PC-3 (cell line): ENCODE results near the gene CCM2L. TPM values are rescaled to one million over a fixed set of nuclear protein-coding genes. Genes with fewer than 3 reads are reported as not detected.

ENCODE experiments used
- ATAC-seq: fragments of 200-7000 bp; cut with Tn5 transposase; 2 replicates; pipeline ENCODE4 v1.9.1; 2020; ENCODE audit warnings: mild to moderate bottlenecking, moderate library complexity
- BruUV-seq: library from RNA; stranded (reverse); fragments of 400-500 nt; replicated peaks from 2 replicates; lab custom pipeline; 2021; lab: Mats Ljungman, UMichigan
- CTCF ChIA-PET: fragments of 300-600 bp; sonication (Branson Sonifier 250); formaldehyde crosslinking; loops from one replicate; lab custom pipeline; 2022; ENCODE audit warnings: antibody characterized with exemption; lab: Charles Lee
- POLR2A ChIA-PET: fragments of 300-600 bp; sonication (Branson Sonifier 250); formaldehyde crosslinking; loops from one replicate; lab custom pipeline; 2022; ENCODE audit warnings: antibody characterized with exemption; ENCODE audit not compliant: unreplicated experiment; lab: Charles Lee
- DNase-seq: peaks from one replicate; pipeline ENCODE4 v3.0.0-alpha.2; 2015
- H2AFZ ChIP-seq: fragments of 300-600 bp; sonication (generic); 2 replicates; pipeline ENCODE4 v1.6.0; 2016; ENCODE audit warnings: antibody characterized with exemption, low read length
- H3F3A ChIP-seq: fragments of 300-600 bp; sonication (generic); one replicate; pipeline ENCODE4 v1.6.0; 2017; ENCODE audit warnings: antibody characterized with exemption, low read length, control low read depth, mild to moderate bottlenecking; ENCODE audit not compliant: unreplicated experiment
- H3K27ac ChIP-seq: fragments of 300-600 bp; sonication (generic); 2 replicates; pipeline ENCODE4 v1.5.1; 2016; ENCODE audit warnings: mild to moderate bottlenecking, low read length
- H3K27me3 ChIP-seq: fragments of 300-600 bp; sonication (generic); 2 replicates; pipeline ENCODE4 v1.6.1; 2016; ENCODE audit warnings: low read length, mixed read lengths
- H3K36me3 ChIP-seq: fragments of 300-600 bp; sonication (generic); 2 replicates; pipeline ENCODE4 v1.6.1; 2016; ENCODE audit warnings: low read depth, mixed run types, low read length, mixed read lengths
- H3K4me1 ChIP-seq: fragments of 300-600 bp; sonication (generic); 2 replicates; pipeline ENCODE4 v1.5.1; 2016; ENCODE audit warnings: low read length; ENCODE audit not compliant: insufficient read depth
- H3K4me2 ChIP-seq: fragments of 300-600 bp; sonication (generic); 2 replicates; pipeline ENCODE4 v1.6.0; 2016; ENCODE audit warnings: low read length
- H3K4me3 ChIP-seq: fragments of 300-600 bp; sonication (generic); 2 replicates; pipeline ENCODE4 v1.5.1; 2016; ENCODE audit warnings: mild to moderate bottlenecking, low read length, mixed read lengths
- H3K79me2 ChIP-seq: fragments of 300-600 bp; sonication (generic); 2 replicates; pipeline ENCODE4 v1.6.1; 2017; ENCODE audit warnings: low read length, mixed read lengths
- H3K9ac ChIP-seq: fragments of 300-600 bp; sonication (generic); 2 replicates; pipeline ENCODE4 v1.6.0; 2016; ENCODE audit warnings: mild to moderate bottlenecking, low read length
- H3K9me2 ChIP-seq: fragments of 300-600 bp; sonication (generic); replicated peaks from 2 replicates; pipeline ENCODE4 v1.6.1; 2016; ENCODE audit warnings: mixed run types, low read length, mixed read lengths
- H3K9me3 ChIP-seq: fragments of 300-600 bp; sonication (generic); 2 replicates; pipeline ENCODE4 v1.6.1; 2016; ENCODE audit warnings: low read length, mixed read lengths
- H4K20me1 ChIP-seq: fragments of 300-600 bp; sonication (generic); 2 replicates; pipeline ENCODE4 v1.6.1; 2016; ENCODE audit warnings: low read length, mixed read lengths
- EZH2 ChIP-seq: fragments of 300-600 bp; sonication (generic); IDR thresholded peaks from one replicate; pipeline ENCODE4 v1.6.1; 2017; ENCODE audit warnings: antibody characterized with exemption, mild to moderate bottlenecking, low read length; ENCODE audit not compliant: unreplicated experiment
- EZH2phosphoT487 ChIP-seq: fragments of 300-600 bp; sonication (generic); IDR thresholded peaks from 2 replicates; pipeline ENCODE4 v1.6.1; 2018; ENCODE audit warnings: mild to moderate bottlenecking, antibody characterized with exemption, low read length, borderline replicate concordance
- intact Hi-C: fragments of 100-400 bp; cut with micrococcal nuclease; formaldehyde crosslinking; loops from 2 replicates; pipeline ENCODE4 v1.9.0; 2023
- total RNA-seq: library from RNA; depleted of rRNA; stranded (reverse); fragments of >200 nt; gene quantifications from 2 replicates; pipeline ENCODE4 v1.2.3, GENCODE V29; 2014
- TF ChIP-seq, protein P1 (sequence below): fragments of 300-600 bp; sonication (generic); conservative IDR thresholded peaks from 2 replicates; pipeline ENCODE4 v1.5.1; 2017; ENCODE audit warnings: antibody characterized with exemption, low read depth, mild to moderate bottlenecking, low read length

CCM2L gene
- total RNA-seq, 1 experiment from 2014 or later, result not detected

GRCh38 chr20:32070690-32071213 lies 60.5 kb downstream of the CCM2L start:
- no peak for DNase-seq
- H3K27me3 ChIP-seq, result peaks cover 49% of the 10 kb centered on the region
- H3K79me2 ChIP-seq, result no peaks in the 10 kb centered on the region
- no peak overlapping the region for H3K27ac ChIP-seq
- H3K9me3 ChIP-seq, result no peaks in the 10 kb centered on the region
- no peaks in the 10 kb centered on the region for H3K9me2 ChIP-seq
- BruUV-seq, result no TSS peak
- H3F3A ChIP-seq, result no peaks in the 10 kb centered on the region
- no peak overlapping the region for H2AFZ ChIP-seq
- CTCF ChIA-PET, result no interaction called here
- intact Hi-C loops, result no loop called here
- no peak overlapping the region for H3K9ac ChIP-seq
- no peaks in the 10 kb centered on the region for H3K36me3 ChIP-seq
- POLR2A ChIA-PET, result no interaction called here
- H4K20me1 ChIP-seq, result no peaks in the 10 kb centered on the region
- no peak for ATAC-seq
- TF ChIP-seq, protein P1, sequence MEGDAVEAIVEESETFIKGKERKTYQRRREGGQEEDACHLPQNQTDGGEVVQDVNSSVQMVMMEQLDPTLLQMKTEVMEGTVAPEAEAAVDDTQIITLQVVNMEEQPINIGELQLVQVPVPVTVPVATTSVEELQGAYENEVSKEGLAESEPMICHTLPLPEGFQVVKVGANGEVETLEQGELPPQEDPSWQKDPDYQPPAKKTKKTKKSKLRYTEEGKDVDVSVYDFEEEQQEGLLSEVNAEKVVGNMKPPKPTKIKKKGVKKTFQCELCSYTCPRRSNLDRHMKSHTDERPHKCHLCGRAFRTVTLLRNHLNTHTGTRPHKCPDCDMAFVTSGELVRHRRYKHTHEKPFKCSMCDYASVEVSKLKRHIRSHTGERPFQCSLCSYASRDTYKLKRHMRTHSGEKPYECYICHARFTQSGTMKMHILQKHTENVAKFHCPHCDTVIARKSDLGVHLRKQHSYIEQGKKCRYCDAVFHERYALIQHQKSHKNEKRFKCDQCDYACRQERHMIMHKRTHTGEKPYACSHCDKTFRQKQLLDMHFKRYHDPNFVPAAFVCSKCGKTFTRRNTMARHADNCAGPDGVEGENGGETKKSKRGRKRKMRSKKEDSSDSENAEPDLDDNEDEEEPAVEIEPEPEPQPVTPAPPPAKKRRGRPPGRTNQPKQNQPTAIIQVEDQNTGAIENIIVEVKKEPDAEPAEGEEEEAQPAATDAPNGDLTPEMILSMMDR, result no peak
- TF ChIP-seq EZH2phosphoT487, result no peak
- TF ChIP-seq EZH2, result no peak
- no peak overlapping the region for H3K4me3 ChIP-seq
- no peak overlapping the region for H3K4me2 ChIP-seq
- H3K4me1 ChIP-seq, result no peaks in the 10 kb centered on the region

DNA sequence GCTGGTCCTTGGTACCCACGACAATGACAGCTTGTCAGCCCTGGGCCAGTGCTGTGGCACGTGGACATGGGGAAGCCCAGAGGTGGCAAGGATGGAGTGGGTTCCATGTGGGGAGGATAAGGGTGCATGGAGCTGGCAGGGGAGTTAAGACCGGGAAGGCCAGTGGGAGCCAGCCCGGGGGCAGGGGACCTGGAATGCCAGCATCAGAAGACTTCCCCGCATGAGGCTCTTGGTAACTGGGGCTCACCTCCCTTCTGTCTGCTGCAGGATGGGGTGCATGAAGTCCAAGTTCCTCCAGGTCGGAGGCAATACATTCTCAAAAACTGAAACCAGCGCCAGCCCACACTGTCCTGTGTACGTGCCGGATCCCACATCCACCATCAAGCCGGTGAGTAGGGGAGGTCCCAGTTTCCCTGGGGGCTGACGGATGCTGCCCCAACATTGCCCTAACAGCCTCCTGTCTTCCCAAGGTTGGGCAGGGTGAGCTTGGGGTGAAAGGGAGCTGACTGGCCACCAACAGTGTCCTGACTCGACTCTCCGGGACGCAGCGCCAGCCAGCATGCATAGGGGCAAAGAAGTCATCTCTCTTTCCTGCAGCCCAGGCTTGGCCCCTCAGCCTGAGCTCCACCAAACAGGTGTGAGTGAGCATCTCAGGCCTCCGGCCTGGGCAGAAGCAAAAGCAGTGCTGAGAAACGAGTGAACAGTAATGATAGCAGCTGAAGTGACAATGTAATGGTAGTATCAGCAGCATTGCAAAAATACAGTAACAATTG lies 61.3 kb downstream of the CCM2L start:
- H2AFZ ChIP-seq, result no peak overlapping the region
- no peaks in the 10 kb centered on the region for H3K79me2 ChIP-seq
- no peak for TF ChIP-seq EZH2
- TF ChIP-seq EZH2phosphoT487, result no peak
- TF ChIP-seq, protein P1, result no peak
- H3K9me2 ChIP-seq, result no peaks in the 10 kb centered on the region
- BruUV-seq, result no TSS peak
- no peak overlapping the region for H3K4me3 ChIP-seq
- H3K4me1 ChIP-seq, result no peaks in the 10 kb centered on the region
- H3K36me3 ChIP-seq, result no peaks in the 10 kb centered on the region
- no peak overlapping the region for H3K27ac ChIP-seq
- POLR2A ChIA-PET, result no interaction called here
- no peaks in the 10 kb centered on the region for H3K9me3 ChIP-seq
- CTCF ChIA-PET, result no interaction called here
- no peak overlapping the region for H3K9ac ChIP-seq
- ATAC-seq (no peak), DNase-seq (no peak)
- H3F3A ChIP-seq, result no peaks in the 10 kb centered on the region
- peaks cover 54% of the 10 kb centered on the region for H3K27me3 ChIP-seq
- intact Hi-C loops, result no loop called here
- H3K4me2 ChIP-seq, result no peak overlapping the region
- no peaks in the 10 kb centered on the region for H4K20me1 ChIP-seq

DNA sequence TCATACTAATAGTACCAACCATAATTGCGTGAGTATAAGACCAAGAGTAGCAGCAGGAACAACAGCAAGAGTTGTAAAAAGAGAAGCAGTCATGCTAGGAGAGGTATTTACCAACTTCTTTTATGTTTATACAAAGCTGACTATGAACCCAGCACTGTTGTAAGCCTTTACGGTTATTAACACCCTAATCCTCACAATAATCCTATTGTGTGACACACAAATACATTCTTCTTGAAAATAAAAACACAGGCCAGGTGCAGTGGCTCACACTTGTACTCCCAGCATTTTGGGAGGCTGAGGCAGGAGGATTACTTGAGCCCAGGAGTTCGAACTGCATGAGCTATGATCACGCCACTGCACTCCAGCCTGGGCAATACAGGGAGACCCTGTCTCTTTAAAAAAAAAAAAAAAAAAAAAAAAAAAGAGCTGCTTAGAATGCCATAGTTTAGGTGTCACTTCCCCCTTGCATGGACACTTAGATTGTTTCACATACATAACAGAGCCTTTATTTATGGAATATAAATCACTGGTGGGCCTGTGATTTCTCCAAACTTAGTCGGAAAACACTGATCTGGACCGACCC lies 62.0 kb downstream of the CCM2L start:
- Histone ChIP-seq H4K20me1 (no peaks in the 10 kb centered on the region), H3K4me1 (no peaks in the 10 kb centered on the region), H3K9me3 (no peaks in the 10 kb centered on the region), H3K4me2 (no peak overlapping the region), H3K27me3 (peaks cover 55% of the 10 kb centered on the region), H2AFZ (no peak overlapping the region), H3K27ac (no peak overlapping the region), H3F3A (no peaks in the 10 kb centered on the region), H3K9me2 (no peaks in the 10 kb centered on the region), H3K4me3 (no peak overlapping the region), H3K36me3 (no peaks in the 10 kb centered on the region), H3K79me2 (no peaks in the 10 kb centered on the region), H3K9ac (no peak overlapping the region)
- intact Hi-C loops, result no loop called here
- DNase-seq (no peak), ATAC-seq (no peak)
- TF ChIP-seq EZH2phosphoT487 (no peak), EZH2 (no peak)
- TF ChIP-seq, protein P1, result no peak
- ChIA-PET CTCF (interaction anchor here (0.6 kb wide), 2 partner anchors 23 to 225 kb away, joined by 6 to 10 read pairs; no protein-coding TSS in a partner anchor), POLR2A (no interaction called here)
- no TSS peak for BruUV-seq
